OCI-LY3 (cell line): ENCODE measurements around the gene KLHL29.

Source experiments
- H2AFZ ChIP-seq: fragments of 200-600, 300-600 bp; shearing (Covaris generic); 2 replicates; pipeline ENCODE4 v1.6.0; 2014; ENCODE audit warnings: antibody characterized with exemption, low read depth, low read length
- H3K27ac ChIP-seq: fragments of 200-600, 300-600 bp; sonication (generic); 2 replicates; pipeline ENCODE4 v1.5.1; 2014; ENCODE audit warnings: mild to moderate bottlenecking, low read length, moderate library complexity, mixed read lengths
- H3K27me3 ChIP-seq: fragments of 200-600, 300-600 bp; sonication (generic); 2 replicates; pipeline ENCODE4 v1.6.1; 2014; ENCODE audit warnings: low read depth, low read length, mixed read lengths
- H3K36me3 ChIP-seq: fragments of 200-600, 300-600 bp; sonication (generic); replicated peaks from 2 replicates; pipeline ENCODE3; 2014; ENCODE audit warnings: low read depth, low read length, mixed read lengths
- H3K4me1 ChIP-seq: fragments of 300-600, 200-600 bp; sonication (generic); 2 replicates; pipeline ENCODE4 v1.6.1; 2014; ENCODE audit warnings: low read length, mixed read lengths
- H3K4me2 ChIP-seq: fragments of 200-600, 300-600 bp; sonication (generic); 2 replicates; pipeline ENCODE4 v1.6.1; 2014; ENCODE audit warnings: low read length, mixed read lengths
- H3K4me3 ChIP-seq: fragments of 300-600, 200-600 bp; sonication (generic); 2 replicates; pipeline ENCODE4 v1.5.1; 2014; ENCODE audit warnings: antibody characterized with exemption, mild to moderate bottlenecking, low read length, moderate library complexity
- H3K79me2 ChIP-seq: fragments of 300-600, 200-600 bp; shearing (Covaris generic); 2 replicates; pipeline ENCODE4 v1.6.1; 2014; ENCODE audit warnings: mild to moderate bottlenecking, low read length, mixed read lengths
- H3K9ac ChIP-seq: fragments of 300-600, 200-600 bp; shearing (Covaris generic); 2 replicates; pipeline ENCODE4 v1.6.0; 2014; ENCODE audit warnings: mild to moderate bottlenecking, low read length, moderate library complexity
- H3K9me3 ChIP-seq: fragments of 200-600, 300-600 bp; shearing (Covaris generic); 2 replicates; pipeline ENCODE4 v1.6.1; 2014; ENCODE audit warnings: low read length, mixed read lengths; ENCODE audit not compliant: insufficient read depth
- H4K20me1 ChIP-seq: fragments of 200-600, 300-600 bp; sonication (generic); 2 replicates; pipeline ENCODE4 v1.6.1; 2016; ENCODE audit warnings: low read length, mixed read lengths; ENCODE audit not compliant: insufficient read depth
- EZH2phosphoT487 ChIP-seq: fragments of 200-600 bp; shearing (Covaris generic); IDR thresholded peaks from 2 replicates; pipeline ENCODE4 v1.6.1; 2018; ENCODE audit warnings: antibody characterized with exemption, mixed run types, low read depth
- TF ChIP-seq, protein P1 (sequence below): fragments of 200-600, 300-600 bp; sonication (generic); IDR thresholded peaks from 2 replicates; pipeline ENCODE4 v1.5.1; 2014; ENCODE audit warnings: antibody characterized with exemption, low read length, low read depth

KLHL29 gene

DNA sequence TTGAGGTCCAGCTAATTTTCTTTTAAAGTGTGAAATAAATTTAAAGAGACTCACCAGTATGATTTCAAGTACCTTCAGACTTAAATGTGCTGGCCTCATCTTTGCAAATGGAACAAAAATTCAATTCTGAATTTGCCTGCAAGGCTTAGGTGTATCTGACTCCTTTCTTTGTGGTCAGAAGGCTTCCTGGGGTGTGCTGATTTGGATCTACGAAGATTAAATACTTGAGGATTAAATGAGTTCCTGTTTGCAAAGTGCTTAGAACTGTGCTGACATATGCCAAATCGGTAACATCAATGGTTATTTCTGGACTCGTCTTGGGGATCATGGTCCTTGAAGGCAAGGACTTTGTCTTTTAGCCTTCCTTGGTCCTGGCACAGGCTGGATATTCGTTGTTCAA, 9.7 kb downstream of the KLHL29 start:
- H3K27ac ChIP-seq = no peak overlapping the region
- no peaks in the 10 kb centered on the region for H3K79me2 ChIP-seq
- H3K9ac ChIP-seq = no peak overlapping the region
- no peaks in the 10 kb centered on the region for H3K9me3 ChIP-seq
- no peaks in the 10 kb centered on the region for H3K36me3 ChIP-seq
- H3K4me3 ChIP-seq = no peak overlapping the region
- peaks cover 8% of the 10 kb centered on the region; the same call in 1 of the 2 replicates for H3K27me3 ChIP-seq
- H4K20me1 ChIP-seq = no peaks in the 10 kb centered on the region
- TF ChIP-seq, protein P1, sequence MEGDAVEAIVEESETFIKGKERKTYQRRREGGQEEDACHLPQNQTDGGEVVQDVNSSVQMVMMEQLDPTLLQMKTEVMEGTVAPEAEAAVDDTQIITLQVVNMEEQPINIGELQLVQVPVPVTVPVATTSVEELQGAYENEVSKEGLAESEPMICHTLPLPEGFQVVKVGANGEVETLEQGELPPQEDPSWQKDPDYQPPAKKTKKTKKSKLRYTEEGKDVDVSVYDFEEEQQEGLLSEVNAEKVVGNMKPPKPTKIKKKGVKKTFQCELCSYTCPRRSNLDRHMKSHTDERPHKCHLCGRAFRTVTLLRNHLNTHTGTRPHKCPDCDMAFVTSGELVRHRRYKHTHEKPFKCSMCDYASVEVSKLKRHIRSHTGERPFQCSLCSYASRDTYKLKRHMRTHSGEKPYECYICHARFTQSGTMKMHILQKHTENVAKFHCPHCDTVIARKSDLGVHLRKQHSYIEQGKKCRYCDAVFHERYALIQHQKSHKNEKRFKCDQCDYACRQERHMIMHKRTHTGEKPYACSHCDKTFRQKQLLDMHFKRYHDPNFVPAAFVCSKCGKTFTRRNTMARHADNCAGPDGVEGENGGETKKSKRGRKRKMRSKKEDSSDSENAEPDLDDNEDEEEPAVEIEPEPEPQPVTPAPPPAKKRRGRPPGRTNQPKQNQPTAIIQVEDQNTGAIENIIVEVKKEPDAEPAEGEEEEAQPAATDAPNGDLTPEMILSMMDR = no peak
- no peak for TF ChIP-seq EZH2phosphoT487
- H3K4me1 ChIP-seq = peaks cover 16% of the 10 kb centered on the region
- no peak overlapping the region for H2AFZ ChIP-seq
- H3K4me2 ChIP-seq = no peak overlapping the region

GRCh38 chr2:23397478-23397877, 12.5 kb downstream of the KLHL29 start:
- no peaks in the 10 kb centered on the region for H3K79me2 ChIP-seq
- H4K20me1 ChIP-seq = no peaks in the 10 kb centered on the region
- H3K9me3 ChIP-seq = no peaks in the 10 kb centered on the region
- H3K4me1 ChIP-seq = peaks cover 9% of the 10 kb centered on the region; the same call in 1 of the 2 replicates
- H3K9ac ChIP-seq = no peak overlapping the region
- no peak overlapping the region for H3K4me2 ChIP-seq
- no peak overlapping the region for H2AFZ ChIP-seq
- TF ChIP-seq EZH2phosphoT487 = no peak
- TF ChIP-seq, protein P1 = no peak
- no peaks in the 10 kb centered on the region for H3K36me3 ChIP-seq
- H3K4me3 ChIP-seq = no peak overlapping the region
- peaks cover 8% of the 10 kb centered on the region; the same call in 1 of the 2 replicates for H3K27me3 ChIP-seq
- H3K27ac ChIP-seq = no peak overlapping the region

DNA sequence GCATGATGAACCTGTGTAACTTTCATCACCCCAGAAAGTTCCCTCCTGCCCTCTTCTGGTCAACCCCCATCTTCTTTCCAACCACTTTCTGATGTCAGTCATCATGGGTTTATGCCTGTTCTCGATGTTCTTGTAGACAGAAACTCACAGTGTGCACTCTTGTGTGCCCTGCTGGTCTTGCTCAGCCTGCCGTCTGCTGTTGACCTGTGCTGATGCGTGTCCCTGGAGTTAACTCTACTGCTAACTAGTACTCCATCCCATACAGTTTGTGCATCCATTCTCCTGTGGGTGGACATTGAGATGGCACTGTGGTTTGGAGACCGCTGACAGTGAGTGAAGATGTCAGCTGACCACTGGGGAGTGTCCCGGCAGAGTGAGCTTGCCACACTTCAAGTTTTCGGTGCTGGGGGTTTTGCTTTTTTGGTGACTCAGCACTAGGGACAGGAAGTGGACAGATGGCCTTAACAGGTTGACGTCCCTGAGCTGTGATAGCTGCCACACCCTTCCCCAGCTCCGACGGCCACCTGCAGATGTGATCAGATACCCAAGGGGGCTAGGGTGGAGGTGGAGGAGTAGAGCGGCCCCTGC, 14.8 kb downstream of the KLHL29 start:
- no peaks in the 10 kb centered on the region for H3K79me2 ChIP-seq
- H3K9me3 ChIP-seq = no peaks in the 10 kb centered on the region
- peak overlapping the region; percentile 54 for H3K4me2 ChIP-seq
- H3K4me1 ChIP-seq = peaks cover 22% of the 10 kb centered on the region
- TF ChIP-seq, protein P1 = peak; percentile 44
- no peak for TF ChIP-seq EZH2phosphoT487
- 0 out of 2 replicates have a peak, but pooled peaks cover 1% of the 10 kb centered on the region for H3K27me3 ChIP-seq
- H4K20me1 ChIP-seq = no peaks in the 10 kb centered on the region
- no peak overlapping the region for H3K27ac ChIP-seq
- H3K36me3 ChIP-seq = no peaks in the 10 kb centered on the region
- H3K9ac ChIP-seq = no peak overlapping the region
- no peak overlapping the region for H2AFZ ChIP-seq
- H3K4me3 ChIP-seq = no peak overlapping the region

GRCh38 chr2:23400703-23401102, 15.7 kb downstream of the KLHL29 start:
- Histone ChIP-seq H2AFZ (no peak overlapping the region), H3K4me2 (no peak overlapping the region), H3K4me3 (no peak overlapping the region), H3K36me3 (no peaks in the 10 kb centered on the region), H3K27me3 (no peaks in the 10 kb centered on the region), H3K79me2 (no peaks in the 10 kb centered on the region), H3K9ac (no peak overlapping the region), H3K27ac (no peak overlapping the region), H4K20me1 (no peaks in the 10 kb centered on the region), H3K9me3 (no peaks in the 10 kb centered on the region), H3K4me1 (peaks cover 24% of the 10 kb centered on the region)
- TF ChIP-seq EZH2phosphoT487 = no peak
- TF ChIP-seq, protein P1 = no peak
